Loucy (cell line): Measurements from ENCODE around the gene PFDN1.

ENCODE experiments used
- H2AFZ ChIP-seq: fragments of 200-600 bp; sonication (generic); 2 replicates; pipeline ENCODE4 v1.6.0; 2016; ENCODE audit warnings: antibody characterized with exemption, mild to moderate bottlenecking, low read length, moderate library complexity
- H3F3A ChIP-seq: fragments of 200-600 bp; 2 replicates; pipeline ENCODE4 v1.6.0; 2016; ENCODE audit warnings: antibody characterized with exemption, low read depth, mild to moderate bottlenecking
- H3K27me3 ChIP-seq: fragments of 200-600 bp; sonication (generic); 2 replicates; pipeline ENCODE4 v1.6.1; 2014; ENCODE audit warnings: low read length, mild to moderate bottlenecking; ENCODE audit not compliant: insufficient read depth, poor library complexity, severe bottlenecking
- H3K36me3 ChIP-seq: fragments of 200-600 bp; sonication (generic); 2 replicates; pipeline ENCODE4 v1.6.1; 2016; ENCODE audit warnings: low read length; ENCODE audit not compliant: insufficient read depth
- H3K4me1 ChIP-seq: fragments of 200-600 bp; sonication (generic); 2 replicates; pipeline ENCODE4 v1.5.1; 2014; ENCODE audit warnings: low read length, mild to moderate bottlenecking; ENCODE audit not compliant: insufficient read depth, poor library complexity, severe bottlenecking
- H3K4me2 ChIP-seq: fragments of 200-600 bp; sonication (generic); 2 replicates; pipeline ENCODE4 v1.6.0; 2014; ENCODE audit warnings: antibody characterized with exemption, low read length, low read depth, mild to moderate bottlenecking; ENCODE audit not compliant: poor library complexity, severe bottlenecking
- H3K4me3 ChIP-seq: fragments of 200-600 bp; sonication (generic); 2 replicates; pipeline ENCODE4 v1.5.1; 2014; ENCODE audit warnings: low read length, mild to moderate bottlenecking, mixed read lengths; ENCODE audit not compliant: poor library complexity, severe bottlenecking
- H3K79me2 ChIP-seq: fragments of 200-600 bp; sonication (generic); 2 replicates; pipeline ENCODE4 v1.6.1; 2014; ENCODE audit warnings: low read length; ENCODE audit not compliant: insufficient read depth
- H3K9ac ChIP-seq: fragments of 200-600 bp; sonication (generic); 2 replicates; pipeline ENCODE4 v1.6.0; 2014; ENCODE audit warnings: mild to moderate bottlenecking, low read depth, low read length, moderate library complexity; ENCODE audit not compliant: poor library complexity, severe bottlenecking
- H3K9me2 ChIP-seq: fragments of 200-600 bp; sonication (generic); replicated peaks from 2 replicates; pipeline ENCODE4 v1.6.1; 2016; ENCODE audit warnings: low read depth, low read length, mixed read lengths
- H3K9me3 ChIP-seq: fragments of 200-600 bp; sonication (generic); 2 replicates; pipeline ENCODE4 v1.6.1; 2014; ENCODE audit warnings: mild to moderate bottlenecking, antibody characterized with exemption, low read length, low read depth; ENCODE audit not compliant: insufficient read depth
- H4K20me1 ChIP-seq: fragments of 200-600 bp; sonication (generic); 2 replicates; pipeline ENCODE4 v1.6.0; 2014; ENCODE audit warnings: antibody characterized with exemption, low read length, mild to moderate bottlenecking; ENCODE audit not compliant: insufficient read depth, poor library complexity, severe bottlenecking
- EZH2phosphoT487 ChIP-seq: fragments of 200-600 bp; IDR thresholded peaks from 2 replicates; pipeline ENCODE4 v1.6.1; 2018; ENCODE audit warnings: antibody characterized with exemption, mild to moderate bottlenecking, moderate library complexity, borderline replicate concordance
- TF ChIP-seq, protein P1 (sequence below): fragments of 200-600 bp; sonication (generic); conservative IDR thresholded peaks from 2 replicates; pipeline ENCODE4 v1.5.1; 2014; ENCODE audit warnings: mild to moderate bottlenecking, antibody characterized with exemption, low read length

The PFDN1 gene

GRCh38 chr5:140230373-140230772 is 72.5 kb downstream of the PFDN1 start:
- Histone ChIP-seq H4K20me1 (no peaks in the 10 kb centered on the region), H2AFZ (no peak overlapping the region), H3F3A (no peaks in the 10 kb centered on the region), H3K4me3 (no peak overlapping the region), H3K9ac (no peak overlapping the region), H3K79me2 (no peaks in the 10 kb centered on the region), H3K27me3 (no peaks in the 10 kb centered on the region), H3K4me2 (no peak overlapping the region), H3K4me1 (no peaks in the 10 kb centered on the region), H3K36me3 (no peaks in the 10 kb centered on the region), H3K9me3 (no peaks in the 10 kb centered on the region), H3K9me2 (no peaks in the 10 kb centered on the region)
- TF ChIP-seq EZH2phosphoT487 = no peak
- TF ChIP-seq, protein P1, sequence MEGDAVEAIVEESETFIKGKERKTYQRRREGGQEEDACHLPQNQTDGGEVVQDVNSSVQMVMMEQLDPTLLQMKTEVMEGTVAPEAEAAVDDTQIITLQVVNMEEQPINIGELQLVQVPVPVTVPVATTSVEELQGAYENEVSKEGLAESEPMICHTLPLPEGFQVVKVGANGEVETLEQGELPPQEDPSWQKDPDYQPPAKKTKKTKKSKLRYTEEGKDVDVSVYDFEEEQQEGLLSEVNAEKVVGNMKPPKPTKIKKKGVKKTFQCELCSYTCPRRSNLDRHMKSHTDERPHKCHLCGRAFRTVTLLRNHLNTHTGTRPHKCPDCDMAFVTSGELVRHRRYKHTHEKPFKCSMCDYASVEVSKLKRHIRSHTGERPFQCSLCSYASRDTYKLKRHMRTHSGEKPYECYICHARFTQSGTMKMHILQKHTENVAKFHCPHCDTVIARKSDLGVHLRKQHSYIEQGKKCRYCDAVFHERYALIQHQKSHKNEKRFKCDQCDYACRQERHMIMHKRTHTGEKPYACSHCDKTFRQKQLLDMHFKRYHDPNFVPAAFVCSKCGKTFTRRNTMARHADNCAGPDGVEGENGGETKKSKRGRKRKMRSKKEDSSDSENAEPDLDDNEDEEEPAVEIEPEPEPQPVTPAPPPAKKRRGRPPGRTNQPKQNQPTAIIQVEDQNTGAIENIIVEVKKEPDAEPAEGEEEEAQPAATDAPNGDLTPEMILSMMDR = no peak

DNA sequence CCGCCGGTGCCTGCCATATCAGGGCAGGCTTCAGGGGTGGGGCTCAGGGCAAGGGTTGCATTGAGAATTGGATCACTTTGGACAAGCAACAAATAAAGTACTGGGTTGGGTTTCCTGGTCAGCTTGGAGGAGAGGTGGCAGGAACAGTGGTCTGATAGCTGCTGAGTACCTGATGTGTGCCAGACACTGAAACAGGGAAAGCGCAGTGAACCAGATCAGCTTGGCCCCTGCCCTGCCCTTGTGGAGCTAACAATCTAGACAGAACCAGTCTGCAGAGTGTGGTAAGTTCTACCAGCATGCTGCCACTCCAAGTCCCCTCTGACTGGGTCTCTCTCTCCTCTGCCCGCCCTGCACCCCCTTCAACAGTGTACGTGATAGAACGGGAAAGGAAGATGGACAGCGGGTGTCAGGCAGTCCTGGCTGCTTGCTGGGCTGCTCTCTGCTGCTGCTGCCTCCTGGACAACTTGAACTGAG is 74.5 kb downstream of the PFDN1 start:
- no peak for TF ChIP-seq EZH2phosphoT487
- TF ChIP-seq, protein P1 = no peak

DNA sequence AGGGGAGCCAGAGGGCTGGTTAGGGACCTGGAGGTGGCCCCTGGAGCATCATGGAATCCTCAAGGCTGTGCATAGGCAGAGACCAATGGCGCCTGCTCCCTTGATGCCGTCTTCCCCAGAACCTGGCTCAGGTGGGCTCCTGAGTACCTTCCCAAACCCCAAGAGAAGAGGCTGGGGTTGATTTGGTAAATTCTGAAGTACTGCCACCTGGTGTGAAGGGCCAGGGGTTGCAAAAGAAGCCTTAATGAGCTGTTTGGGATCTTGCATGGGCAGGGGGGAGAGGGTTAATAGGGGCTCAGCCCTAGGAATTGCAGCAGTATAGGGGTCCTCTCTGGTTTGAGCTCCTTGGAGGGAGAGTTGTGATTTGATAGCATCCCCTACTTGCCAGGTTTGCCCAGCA is 75.9 kb downstream of the PFDN1 start:
- Histone ChIP-seq H3K9me3 (no peaks in the 10 kb centered on the region), H3K9ac (no peak overlapping the region), H3K27me3 (no peaks in the 10 kb centered on the region), H2AFZ (no peak overlapping the region), H4K20me1 (no peaks in the 10 kb centered on the region), H3K4me1 (no peaks in the 10 kb centered on the region), H3K4me2 (no peak overlapping the region), H3F3A (no peaks in the 10 kb centered on the region), H3K4me3 (no peak overlapping the region), H3K79me2 (no peaks in the 10 kb centered on the region), H3K36me3 (no peaks in the 10 kb centered on the region), H3K9me2 (no peaks in the 10 kb centered on the region)
- TF ChIP-seq EZH2phosphoT487 = no peak
- TF ChIP-seq, protein P1 = peak; percentile 35

More for the DNA sequence above, 74.5 kb downstream of the PFDN1 start:
- Histone ChIP-seq H3K36me3 (no peaks in the 10 kb centered on the region), H3K4me1 (no peaks in the 10 kb centered on the region), H3K79me2 (no peaks in the 10 kb centered on the region), H2AFZ (no peak overlapping the region), H3K4me3 (no peak overlapping the region), H3K9me3 (no peaks in the 10 kb centered on the region), H3F3A (no peaks in the 10 kb centered on the region), H3K9ac (no peak overlapping the region), H3K4me2 (no peak overlapping the region), H4K20me1 (no peaks in the 10 kb centered on the region), H3K9me2 (no peaks in the 10 kb centered on the region), H3K27me3 (no peaks in the 10 kb centered on the region)
